H1 (cell line): ENCODE results near the gene FRMD5. TPM values are rescaled to one million over a fixed set of nuclear protein-coding genes. Genes with fewer than 3 reads are reported as not detected.

Source experiments
- CTCF ChIA-PET: fragments of 300-600 bp; sonication (Branson Sonifier 250); formaldehyde crosslinking; loops from one replicate; lab custom pipeline; 2021; ENCODE audit not compliant: partially characterized antibody; lab: Charles Lee
- POLR2A ChIA-PET: fragments of 300-600 bp; sonication (Branson Sonifier 250); formaldehyde crosslinking; loops from one replicate; lab custom pipeline; 2021; ENCODE audit warnings: inconsistent platforms; ENCODE audit not compliant: partially characterized antibody; lab: Charles Lee
- DNase-seq, 2 experiments: peaks; one replicate each; pipeline versions ENCODE4 v3.0.0 to v3.0.0-alpha.2; 2010 to 2022; ENCODE audit warnings: low spot score in 2 of 2, low read depth in 1 of 2, mixed read lengths in 1 of 2
- FAIRE-seq: peaks from 2 replicates; lab custom pipeline; 2011; peaks lifted over from hg19 to GRCh38; lab: Jason Lieb, UNC
- H2AFZ ChIP-seq: 2 replicates; pipeline ENCODE4 v1.8.1; 2012; ENCODE audit warnings: low read length, inconsistent platforms
- H2AK5ac ChIP-seq: 2 replicates; pipeline ENCODE4 v1.6.1; 2013; ENCODE audit warnings: low read depth, low read length
- H2BK120ac ChIP-seq: replicated peaks from 2 replicates; pipeline ENCODE3; 2013; ENCODE audit warnings: low read depth, low read length, inconsistent platforms
- H2BK12ac ChIP-seq: 2 replicates; pipeline ENCODE4 v1.6.1; 2013; ENCODE audit warnings: low read depth, low read length
- H2BK15ac ChIP-seq: 2 replicates; pipeline ENCODE4 v1.6.1; 2013; ENCODE audit warnings: low read length
- H2BK20ac ChIP-seq: 2 replicates; pipeline ENCODE4 v1.6.1; 2013; ENCODE audit warnings: low read length
- H2BK5ac ChIP-seq: 2 replicates; pipeline ENCODE4 v1.6.1; 2013; ENCODE audit warnings: low read depth, low read length
- H3K14ac ChIP-seq: 2 replicates; pipeline ENCODE4 v1.6.1; 2013; ENCODE audit warnings: inconsistent platforms; ENCODE audit not compliant: insufficient read length
- H3K18ac ChIP-seq: 2 replicates; pipeline ENCODE4 v1.6.1; 2013; ENCODE audit warnings: low read length; ENCODE audit errors: extremely low read depth
- H3K23ac ChIP-seq: 2 replicates; pipeline ENCODE4 v1.6.1; 2013; ENCODE audit warnings: inconsistent platforms; ENCODE audit not compliant: insufficient read length
- H3K23me2 ChIP-seq: 2 replicates; pipeline ENCODE4 v1.6.1; 2013; ENCODE audit warnings: low read depth, low read length
- H3K27ac ChIP-seq: 2 replicates; pipeline ENCODE4 v1.6.1; 2011; ENCODE audit warnings: low read depth, low read length, inconsistent platforms
- H3K27me3 ChIP-seq, 4 experiments: replicated peaks in 1 of 4; 1 replicate in 1 of 4; 2 replicates in 3 of 4; pipeline versions ENCODE4 v1.6.1 to v1.8.1; 2011 to 2013; ENCODE audit warnings: low read length in 3 of 4, mild to moderate bottlenecking in 3 of 4, inconsistent platforms in 2 of 4, mixed read lengths in 2 of 4, moderate library complexity in 1 of 4; ENCODE audit not compliant: control insufficient read depth in 3 of 4, insufficient read depth in 3 of 4; ENCODE audit errors: extremely low read depth in 1 of 4
- H3K36me3 ChIP-seq, 4 experiments: 2 replicates each; pipeline versions ENCODE4 v1.6.1 to v1.8.1; 2011 to 2013; ENCODE audit warnings: mild to moderate bottlenecking in 4 of 4, low read length in 3 of 4, moderate library complexity in 2 of 4, control low read depth in 1 of 4, inconsistent platforms in 1 of 4; ENCODE audit not compliant: insufficient read depth in 4 of 4, control insufficient read depth in 2 of 4
- H3K4ac ChIP-seq: replicated peaks from 2 replicates; pipeline ENCODE3; 2013; ENCODE audit warnings: low read length, low read depth, mixed read lengths, inconsistent platforms; ENCODE audit not compliant: insufficient read length
- H3K4me1 ChIP-seq, 4 experiments: replicated peaks in 1 of 4; 1 replicate in 1 of 4; 2 replicates in 3 of 4; pipeline versions ENCODE4 v1.6.1 to v1.8.1; 2011 to 2013; ENCODE audit warnings: low read length in 3 of 4, inconsistent platforms in 2 of 4, mixed read lengths in 1 of 4; ENCODE audit not compliant: insufficient read depth in 4 of 4, control insufficient read depth in 3 of 4
- H3K4me2 ChIP-seq, 2 experiments: 2 replicates each; pipeline versions ENCODE4 v1.6.1 to v1.8.1; 2011 to 2013; ENCODE audit warnings: low read depth in 2 of 2, low read length in 2 of 2, control low read depth in 1 of 2, inconsistent platforms in 1 of 2, mild to moderate bottlenecking in 1 of 2; ENCODE audit not compliant: insufficient read depth in 1 of 2
- H3K4me3 ChIP-seq, 4 experiments: fragments of 200-600, 300-600 bp in 1 of 4; sonication (generic), shearing (Covaris generic), sonication (Bioruptor Twin) in 1 of 4; 2 replicates each; pipeline versions ENCODE4 v1.5.1 to v1.8.1; 2011 to 2016; ENCODE audit warnings: low read length in 4 of 4, low read depth in 3 of 4, control low read depth in 2 of 4, inconsistent platforms in 2 of 4, mild to moderate bottlenecking in 2 of 4, mixed read lengths in 1 of 4, moderate library complexity in 1 of 4; ENCODE audit not compliant: insufficient read depth in 2 of 4; ENCODE audit errors: extremely low read depth in 1 of 4
- H3K56ac ChIP-seq: replicated peaks from 2 replicates; pipeline ENCODE3; 2013; ENCODE audit warnings: low read depth, mild to moderate bottlenecking, mixed read lengths, low read length, inconsistent platforms; ENCODE audit not compliant: insufficient read length
- H3K79me1 ChIP-seq: 2 replicates; pipeline ENCODE4 v1.6.1; 2013; ENCODE audit warnings: low read depth, low read length, control low read depth
- H3K79me2 ChIP-seq, 2 experiments: 2 replicates each; pipeline versions ENCODE4 v1.6.1 to v1.8.1; 2012 to 2013; ENCODE audit warnings: low read length in 2 of 2, mild to moderate bottlenecking in 2 of 2, inconsistent platforms in 1 of 2; ENCODE audit not compliant: insufficient read depth in 2 of 2, control insufficient read depth in 1 of 2
- H3K9ac ChIP-seq, 4 experiments: replicated peaks in 1 of 4; 1 replicate in 1 of 4; 2 replicates in 3 of 4; pipeline versions ENCODE4 v1.6.1 to v1.8.1; 2011 to 2013; ENCODE audit warnings: low read depth in 3 of 4, low read length in 3 of 4, control low read depth in 2 of 4, mild to moderate bottlenecking in 2 of 4, moderate library complexity in 2 of 4, inconsistent platforms in 1 of 4; ENCODE audit errors: extremely low read depth in 1 of 4
- H3K9me3 ChIP-seq, 2 experiments: 2 replicates each; pipeline versions ENCODE4 v1.6.1 to v1.8.1; 2012 to 2013; ENCODE audit warnings: mild to moderate bottlenecking in 2 of 2, moderate library complexity in 2 of 2, control low read depth in 1 of 2, inconsistent platforms in 1 of 2, low read depth in 1 of 2, low read length in 1 of 2, mixed read lengths in 1 of 2; ENCODE audit not compliant: insufficient read depth in 2 of 2
- H4K20me1 ChIP-seq, 2 experiments: replicated peaks in 1 of 2; 2 replicates each; pipeline versions ENCODE3 to v1.8.1; 2011 to 2013; ENCODE audit warnings: inconsistent platforms in 2 of 2, low read length in 2 of 2, mild to moderate bottlenecking in 1 of 2; ENCODE audit not compliant: insufficient read depth in 2 of 2, control insufficient read depth in 1 of 2
- H4K5ac ChIP-seq: 2 replicates; pipeline ENCODE4 v1.6.1; 2013; ENCODE audit warnings: low read length, low read depth, mixed read lengths, inconsistent platforms; ENCODE audit not compliant: insufficient read length
- H4K8ac ChIP-seq: 2 replicates; pipeline ENCODE4 v1.8.0; 2013; ENCODE audit warnings: mild to moderate bottlenecking, moderate library complexity, low read length, inconsistent platforms; ENCODE audit not compliant: insufficient read depth; ENCODE audit errors: extremely low read depth
- H4K91ac ChIP-seq: replicated peaks from 2 replicates; pipeline ENCODE3; 2013; ENCODE audit warnings: low read length, mixed read lengths, inconsistent platforms; ENCODE audit not compliant: insufficient read length
- BRCA1 ChIP-seq: IDR thresholded peaks from 2 replicates; pipeline ENCODE4 v1.6.1; 2012; ENCODE audit warnings: low read depth, low read length, improper control_type of control experiment
- CTBP2 ChIP-seq: IDR thresholded peaks from 2 replicates; pipeline ENCODE4 v1.7.0; 2011; ENCODE audit warnings: borderline replicate concordance, mild to moderate bottlenecking, moderate library complexity, mixed read lengths, low read length; ENCODE audit not compliant: insufficient read depth, insufficient read length
- EGR1 ChIP-seq: IDR thresholded peaks from 2 replicates; pipeline ENCODE4 v1.6.1; 2011; ENCODE audit warnings: low read depth, low read length, borderline replicate concordance
- FOSL1 ChIP-seq: IDR thresholded peaks from 2 replicates; pipeline ENCODE4 v1.6.1; 2011; ENCODE audit warnings: mild to moderate bottlenecking, low read depth, low read length, moderate library complexity; ENCODE audit not compliant: insufficient read depth
- GABPA ChIP-seq: IDR thresholded peaks from 2 replicates; pipeline ENCODE4 v1.6.1; 2011; ENCODE audit warnings: mild to moderate bottlenecking, low read length, moderate library complexity, borderline replicate concordance; ENCODE audit not compliant: insufficient read depth
- GTF2F1 ChIP-seq: IDR thresholded peaks from 2 replicates; pipeline ENCODE4 v1.6.1; 2012; ENCODE audit warnings: low read depth, low read length, improper control_type of control experiment, borderline replicate concordance
- HDAC2 ChIP-seq, 2 experiments: fragments of 300-600 bp in 1 of 2; sonication (generic) in 1 of 2; IDR thresholded peaks; 2 replicates each; pipeline ENCODE4 v1.6.1; 2011 to 2012; ENCODE audit warnings: low read depth in 2 of 2, low read length in 2 of 2, mild to moderate bottlenecking in 2 of 2, moderate library complexity in 2 of 2, borderline replicate concordance in 1 of 2, inconsistent platforms in 1 of 2
- KDM5A ChIP-seq: fragments of 200-600 bp; IDR thresholded peaks from 2 replicates; pipeline ENCODE4 v1.7.1; 2012; ENCODE audit warnings: mild to moderate bottlenecking, low read length, inconsistent platforms, mixed read lengths
- POLR2A ChIP-seq, 2 experiments: IDR thresholded peaks; 1 replicate in 1 of 2; 2 replicates in 1 of 2; pipeline ENCODE4 v1.6.1; 2011; ENCODE audit warnings: low read depth in 2 of 2, low read length in 2 of 2, mild to moderate bottlenecking in 2 of 2; ENCODE audit errors: control extremely low read depth in 1 of 2
- POU5F1 ChIP-seq: IDR thresholded peaks from 2 replicates; pipeline ENCODE4 v1.6.1; 2011; ENCODE audit warnings: low read depth, mild to moderate bottlenecking, low read length, moderate library complexity
- RNF2 ChIP-seq: fragments of 200-900, 300-1000 bp; sonication (generic); IDR thresholded peaks from 2 replicates; pipeline ENCODE4 v1.7.1; 2016; ENCODE audit warnings: borderline replicate concordance, low read depth, mild to moderate bottlenecking, antibody characterized with exemption, low read length; ENCODE audit not compliant: poor library complexity, severe bottlenecking; ENCODE audit errors: missing control alignments
- RXRA ChIP-seq: IDR thresholded peaks from 2 replicates; pipeline ENCODE4 v1.6.1; 2011; ENCODE audit warnings: low read depth, mild to moderate bottlenecking, low read length, moderate library complexity; ENCODE audit not compliant: insufficient read depth
- SAP30 ChIP-seq: fragments of 300-600 bp; sonication (generic); IDR thresholded peaks from 2 replicates; pipeline ENCODE4 v1.7.1; 2012; ENCODE audit warnings: low read length, moderate library complexity, mild to moderate bottlenecking, inconsistent platforms; ENCODE audit not compliant: insufficient read depth, insufficient replicate concordance
- TEAD4 ChIP-seq: IDR thresholded peaks from 2 replicates; pipeline ENCODE4 v1.6.1; 2012; ENCODE audit warnings: low read depth, low read length, inconsistent platforms, mixed read lengths
- WGBS, 2 experiments: shearing (Covaris generic) in 1 of 2; methylation state at CpG; one replicate each; pipeline versions ENCODE4 v1.1.6 to v1.1.7; 2013 to 2015; ENCODE audit warnings: low lambda C conversion rate in 2 of 2, mixed read lengths in 2 of 2, inconsistent platforms in 1 of 2, low coverage in 1 of 2, missing lambda C conversion rate in 1 of 2; ENCODE audit not compliant: insufficient replicate concordance in 2 of 2, insufficient coverage in 1 of 2, insufficient read length in 1 of 2; ENCODE audit errors: extremely low coverage in 1 of 2, missing lambda C conversion rate in 1 of 2; 5-methylcytosine and 5-hydroxymethylcytosine counted together
- polyA plus RNA-seq, 7 experiments: library from polyadenylated mRNA; depleted of rRNA in 3 of 7; stranded (reverse) in 5 of 7; unstranded in 2 of 7; fragments of >200 nt in 5 of 7; fragments of 200-250 nt in 2 of 7; gene quantifications; 1 replicate in 5 of 7; 2 replicates in 1 of 7; 4 replicates in 1 of 7; pipeline versions ENCODE4 v1.2.1 to v1.2.3, GENCODE V29; 2011 to 2013; ENCODE audit warnings: missing spikeins in 2 of 7, mixed read lengths in 2 of 7
- total RNA-seq: library from RNA; stranded (reverse); fragmentation: NEBNext Ultra II Directional; extraction: Animal tissue kit (Norgen Biotek cat#: 25700); gene quantifications from 2 replicates; pipeline ENCODE4 v1.2.1, GENCODE V29; 2021

FRMD5 gene
- total and polyA plus RNA-seq, 2 of the 8 experiments (the other 6 are each of a cell fraction or from before 2014, with no cell fraction given), result 10.1 to 12.6 TPM

- H3K27me3 ChIP-seq, result no peaks in the 10 kb centered on the region
- H2BK20ac ChIP-seq, result no peak overlapping the region
- H3K79me2 ChIP-seq, result no peaks in the 10 kb centered on the region
- peaks cover 0 to 2% of the 10 kb centered on the region in 2 experiments for H4K20me1 ChIP-seq
- no peak overlapping the region for H2BK120ac ChIP-seq
- no peaks in the 10 kb centered on the region for H3K36me3 ChIP-seq
- no peak overlapping the region for H3K23ac ChIP-seq
- H4K8ac ChIP-seq, result no peak overlapping the region
- no peaks in the 10 kb centered on the region for H3K9me3 ChIP-seq
- H3K4ac ChIP-seq, result no peak overlapping the region
- no peak overlapping the region for H2BK5ac ChIP-seq
- no peak overlapping the region for H4K5ac ChIP-seq
- no peak overlapping the region for H3K18ac ChIP-seq
- DNase-seq (no peak), FAIRE-seq (no peak)
- no peak overlapping the region for H3K14ac ChIP-seq
- H3K4me2 ChIP-seq, result no peak overlapping the region
- 0 out of 2 replicates have a peak, but pooled peaks cover 3% of the 10 kb centered on the region for H3K79me1 ChIP-seq
- H3K9ac ChIP-seq, result no peak overlapping the region
- CTCF ChIA-PET, result interaction anchor here (1.1 kb wide), 1 partner anchor 10 kb away, joined by 3 read pairs; no protein-coding TSS in a partner anchor
- H2AFZ ChIP-seq, result no peak overlapping the region
- H2AK5ac ChIP-seq, result no peak overlapping the region
- no peak overlapping the region for H2BK15ac ChIP-seq
- no peak overlapping the region for H3K4me3 ChIP-seq
- no peak overlapping the region for H4K91ac ChIP-seq
- H3K27ac ChIP-seq, result no peak overlapping the region
- H2BK12ac ChIP-seq, result no peak overlapping the region
- 92% methylated on average over 1 of the region's 1 CpG; no CpG with 5 or more reads in 1 of the 2 experiments for WGBS, 2 experiments
- no peak overlapping the region for H3K56ac ChIP-seq
- POLR2A ChIA-PET, result no interaction called here
- no peaks in the 10 kb centered on the region for H3K23me2 ChIP-seq
- 0 out of 7 replicates have a peak, but pooled peaks cover 0 to 2% (median 0%) of the 10 kb centered on the region in 4 experiments for H3K4me1 ChIP-seq
- TF ChIP-seq RXRA (no peak), SAP30 (no peak), BRCA1 (no peak), TEAD4 (no peak), POLR2A (IDR thresholded peaks at IDR 0.05; ENCODE audit: control extremely low read depth in 1 of 2, low read depth in 2 of 2, low read length in 2 of 2) (no peak), EGR1 (no peak), CTBP2 (no peak), RNF2 (no peak), GTF2F1 (no peak), POU5F1 (no peak), FOSL1 (no peak), HDAC2 (IDR thresholded peaks at IDR 0.05; ENCODE audit: borderline replicate concordance in 1 of 2, low read depth in 2 of 2, low read length in 2 of 2) (no peak), GABPA (no peak), KDM5A (no peak)
Measured at GRCh38 chr15:44160796-44161195, 34.3 kb downstream of the FRMD5 start.
